CD4-positive, alpha-beta T cell (primary cell): ENCODE measurements around the gene TMEM237. TPM values are rescaled to one million over a fixed set of nuclear protein-coding genes. Genes with fewer than 3 reads are reported as not detected.

Source experiments
- ATAC-seq: fragments of 200-7000 bp; cut with Tn5 transposase; one replicate; pipeline ENCODE4 v1.10.0; 2022; ENCODE audit warnings: mild to moderate bottlenecking; ENCODE audit not compliant: poor library complexity
- CTCF ChIA-PET: fragments of 350-600 bp; sonication (Branson Sonifier 250); formaldehyde crosslinking; loops from one replicate; lab custom pipeline; 2021; ENCODE audit warnings: antibody characterized with exemption, inconsistent platforms; lab: Charles Lee
- POLR2A ChIA-PET: fragments of 350-600 bp; sonication (Branson Sonifier 250); formaldehyde crosslinking; loops from one replicate; lab custom pipeline; 2021; ENCODE audit warnings: antibody characterized with exemption, inconsistent platforms; lab: Charles Lee
- DNase-seq, 14 experiments: peaks; one replicate each; pipeline ENCODE4 v3.0.0-alpha.2; 2013 to 2020; ENCODE audit warnings: mixed read lengths in 2 of 14
- H3K27ac ChIP-seq, 2 donors: one replicate each; pipeline versions ENCODE4 v1.5.1 to v1.7.0; 2013; ENCODE audit warnings: low read length in 2 of 2, low read depth in 1 of 2, mild to moderate bottlenecking in 1 of 2
- H3K27me3 ChIP-seq, 2 experiments: 1 replicate in 1 of 2; 2 replicates in 1 of 2; pipeline versions ENCODE4 v1.6.1 to v1.7.0; 2013; ENCODE audit warnings: low read length in 2 of 2, control low read depth in 1 of 2, mild to moderate bottlenecking in 1 of 2, moderate library complexity in 1 of 2; ENCODE audit not compliant: insufficient read depth in 2 of 2, control insufficient read depth in 1 of 2
- H3K36me3 ChIP-seq: one replicate; pipeline ENCODE4 v1.6.1; 2013; ENCODE audit warnings: low read length, control low read depth; ENCODE audit not compliant: insufficient read depth
- H3K4me1 ChIP-seq: one replicate; pipeline ENCODE4 v1.6.1; 2013; ENCODE audit warnings: low read length, control low read depth; ENCODE audit not compliant: insufficient read depth
- H3K4me3 ChIP-seq: one replicate; pipeline ENCODE4 v1.5.1; 2013; ENCODE audit warnings: mild to moderate bottlenecking, low read length, moderate library complexity
- H3K9me3 ChIP-seq, 2 experiments: 1 replicate in 1 of 2; 2 replicates in 1 of 2; pipeline versions ENCODE4 v1.6.1 to v1.7.0; 2013; ENCODE audit warnings: low read length in 2 of 2, mild to moderate bottlenecking in 2 of 2, control low read depth in 1 of 2, moderate library complexity in 1 of 2; ENCODE audit not compliant: control insufficient read depth in 1 of 2, insufficient read depth in 1 of 2
- H3K27ac Mint-ChIP-seq: one replicate; pipeline ENCODE4 v1.8.0; 2020; ENCODE audit warnings: mixed read lengths
- H3K27me3 Mint-ChIP-seq: one replicate; pipeline ENCODE4 v1.8.0; 2021; ENCODE audit warnings: mixed read lengths
- H3K36me3 Mint-ChIP-seq: one replicate; pipeline ENCODE4 v1.8.0; 2021; ENCODE audit warnings: low read depth, mixed read lengths
- H3K4me1 Mint-ChIP-seq: one replicate; pipeline ENCODE4 v1.8.0; 2021; ENCODE audit warnings: low read depth, mixed read lengths
- H3K4me3 Mint-ChIP-seq: one replicate; pipeline ENCODE4 v1.8.0; 2020; ENCODE audit warnings: mild to moderate bottlenecking, mixed read lengths
- H3K9me3 Mint-ChIP-seq: one replicate; pipeline ENCODE4 v1.8.0; 2020; ENCODE audit warnings: mixed read lengths
- intact Hi-C, 2 experiments: fragments of 100-400 bp; cut with DNase I in 1 of 2; cut with micrococcal nuclease in 1 of 2; formaldehyde crosslinking; loops; one replicate each; pipeline versions ENCODE4 v1.15.1 to v1.9.0; 2023 to 2025; cut with DNase I, micrococcal nuclease
- total RNA-seq, 174 experiments: library from RNA in 2 of 174; stranded (reverse) in 2 of 174; gene quantifications; one replicate each; pipeline ENCODE4 v1.2.3 and lab custom pipeline; 2021 to 2026
- TF ChIP-seq, protein P1 (sequence below): fragments of 200-600 bp; IDR thresholded peaks from one replicate; pipeline ENCODE4 v1.8.0; 2022; ENCODE audit warnings: antibody characterized with exemption, mild to moderate bottlenecking

TMEM237 gene
- total RNA-seq, 2 experiments from 2014 or later: 4.0 to 4.6 TPM

DNA sequence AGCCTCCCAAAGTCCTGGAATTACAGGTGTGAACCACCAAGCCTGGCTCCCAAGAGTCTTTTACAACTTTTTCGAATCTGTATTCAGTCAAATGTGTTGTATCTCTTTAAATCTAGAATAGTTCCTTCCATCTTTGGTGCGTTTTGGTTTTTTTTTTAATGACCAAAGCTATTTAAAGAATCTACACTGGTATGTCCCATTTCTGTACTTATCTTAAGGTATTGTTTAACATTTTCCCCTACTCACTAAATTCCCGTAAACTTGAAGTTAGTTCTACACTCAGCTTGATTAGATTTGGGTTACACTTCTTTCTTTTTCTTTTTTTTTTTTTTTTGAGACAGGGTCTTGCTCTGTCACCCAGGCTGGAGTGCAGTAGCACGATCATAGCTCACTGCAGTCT is 63.8 kb downstream of the TMEM237 start:
- no peaks in the 10 kb centered on the region for H3K9me3 ChIP-seq
- Mint-ChIP-seq H3K4me3 (no peak overlapping the region), H3K27me3 (peaks cover 9% of the 10 kb centered on the region), H3K4me1 (no peaks in the 10 kb centered on the region), H3K9me3 (no peaks in the 10 kb centered on the region), H3K27ac (no peak overlapping the region), H3K36me3 (no peaks in the 10 kb centered on the region)
- DNase-seq (no peak), ATAC-seq (no peak)
- ChIA-PET POLR2A (no interaction called here), CTCF (interaction anchor here (0.6 kb wide), 1 partner anchor 41 kb away, joined by 3 read pairs; no protein-coding TSS in a partner anchor)
- H3K27ac ChIP-seq: no peak overlapping the region
- intact Hi-C loops: no loop called here
- H3K4me3 ChIP-seq: no peak overlapping the region
- no peaks in the 10 kb centered on the region for H3K36me3 ChIP-seq
- H3K4me1 ChIP-seq: no peaks in the 10 kb centered on the region
- TF ChIP-seq, protein P1, sequence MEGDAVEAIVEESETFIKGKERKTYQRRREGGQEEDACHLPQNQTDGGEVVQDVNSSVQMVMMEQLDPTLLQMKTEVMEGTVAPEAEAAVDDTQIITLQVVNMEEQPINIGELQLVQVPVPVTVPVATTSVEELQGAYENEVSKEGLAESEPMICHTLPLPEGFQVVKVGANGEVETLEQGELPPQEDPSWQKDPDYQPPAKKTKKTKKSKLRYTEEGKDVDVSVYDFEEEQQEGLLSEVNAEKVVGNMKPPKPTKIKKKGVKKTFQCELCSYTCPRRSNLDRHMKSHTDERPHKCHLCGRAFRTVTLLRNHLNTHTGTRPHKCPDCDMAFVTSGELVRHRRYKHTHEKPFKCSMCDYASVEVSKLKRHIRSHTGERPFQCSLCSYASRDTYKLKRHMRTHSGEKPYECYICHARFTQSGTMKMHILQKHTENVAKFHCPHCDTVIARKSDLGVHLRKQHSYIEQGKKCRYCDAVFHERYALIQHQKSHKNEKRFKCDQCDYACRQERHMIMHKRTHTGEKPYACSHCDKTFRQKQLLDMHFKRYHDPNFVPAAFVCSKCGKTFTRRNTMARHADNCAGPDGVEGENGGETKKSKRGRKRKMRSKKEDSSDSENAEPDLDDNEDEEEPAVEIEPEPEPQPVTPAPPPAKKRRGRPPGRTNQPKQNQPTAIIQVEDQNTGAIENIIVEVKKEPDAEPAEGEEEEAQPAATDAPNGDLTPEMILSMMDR: no peak
- no peaks in the 10 kb centered on the region for H3K27me3 ChIP-seq

- H3K4me1 Mint-ChIP-seq: no peaks in the 10 kb centered on the region
- Histone ChIP-seq H3K9me3 (no peaks in the 10 kb centered on the region), H3K4me3 (no peak overlapping the region), H3K4me1 (no peaks in the 10 kb centered on the region), H3K36me3 (no peaks in the 10 kb centered on the region), H3K27me3 (no peaks in the 10 kb centered on the region), H3K27ac (no peak overlapping the region)
- POLR2A ChIA-PET: no interaction called here
- ATAC-seq (no peak), DNase-seq (no peak)
- H3K36me3 Mint-ChIP-seq: no peaks in the 10 kb centered on the region
- H3K27ac Mint-ChIP-seq: no peak overlapping the region
- intact Hi-C loops: no loop called here
- H3K27me3 Mint-ChIP-seq: no peaks in the 10 kb centered on the region
- TF ChIP-seq, protein P1: no peak
- CTCF ChIA-PET: no interaction called here
- no peak overlapping the region for H3K4me3 Mint-ChIP-seq
- no peaks in the 10 kb centered on the region for H3K9me3 Mint-ChIP-seq
These were observed 67.3 kb downstream of the TMEM237 start for GRCh38 chr2:201575971-201576370.

DNA sequence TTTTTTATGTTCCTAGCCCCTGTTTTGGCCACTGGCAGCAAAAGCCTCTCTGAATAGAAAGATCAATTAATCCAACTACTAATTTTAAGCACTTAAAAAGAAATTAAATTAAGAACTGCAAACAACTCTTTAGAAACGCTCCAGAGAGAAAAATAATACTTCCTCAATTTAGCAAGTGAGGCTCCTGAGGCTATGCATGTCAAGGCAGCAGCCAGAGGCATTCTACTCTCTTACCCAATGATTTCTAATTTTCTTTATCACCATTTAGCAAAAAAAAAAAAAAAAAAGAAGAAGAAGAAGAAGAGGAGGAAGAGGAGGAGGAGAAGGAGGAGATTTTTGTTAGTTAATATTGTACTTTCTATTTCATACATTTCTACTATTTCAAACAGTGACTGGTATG is 68.5 kb downstream of the TMEM237 start:
- Mint-ChIP-seq H3K27ac (no peak overlapping the region), H3K9me3 (no peaks in the 10 kb centered on the region), H3K27me3 (no peaks in the 10 kb centered on the region), H3K36me3 (no peaks in the 10 kb centered on the region), H3K4me3 (no peak overlapping the region), H3K4me1 (no peaks in the 10 kb centered on the region)
- Histone ChIP-seq H3K4me1 (no peaks in the 10 kb centered on the region), H3K27ac (no peak overlapping the region), H3K36me3 (no peaks in the 10 kb centered on the region), H3K9me3 (no peaks in the 10 kb centered on the region), H3K4me3 (no peak overlapping the region), H3K27me3 (no peaks in the 10 kb centered on the region)
- DNase-seq (no peak), ATAC-seq (no peak)
- POLR2A ChIA-PET: no interaction called here
- TF ChIP-seq, protein P1: no peak
- intact Hi-C loops: no loop called here
- CTCF ChIA-PET: interaction anchor here (0.9 kb wide), 1 partner anchor 9 kb away, joined by 3 read pairs; no protein-coding TSS in a partner anchor
